Activated T-cell treated with anti-CD3 and anti-CD28 coated beads, Interleukin-2, amount 50 U/mL, for 24 hours (primary cell): ENCODE results near the gene KRT13.

Source experiments
- DNase-seq: peaks from one replicate; pipeline ENCODE4 v3.0.0-alpha.2; 2020
- H3K27ac Mint-ChIP-seq: 2 replicates; pipeline ENCODE4 v1.8.0; 2020; ENCODE audit warnings: mild to moderate bottlenecking, mixed read lengths
- H3K27me3 Mint-ChIP-seq: 2 replicates; pipeline ENCODE4 v1.8.0; 2020; ENCODE audit warnings: mixed read lengths
- H3K36me3 Mint-ChIP-seq: 2 replicates; pipeline ENCODE4 v1.8.0; 2020; ENCODE audit warnings: low read depth, mixed read lengths
- H3K4me1 Mint-ChIP-seq: 2 replicates; pipeline ENCODE4 v1.8.0; 2020; ENCODE audit warnings: low read depth, mixed read lengths
- H3K4me3 Mint-ChIP-seq: 2 replicates; pipeline ENCODE4 v1.8.0; 2020; ENCODE audit warnings: mild to moderate bottlenecking, moderate library complexity, mixed read lengths
- H3K9me3 Mint-ChIP-seq: 2 replicates; pipeline ENCODE4 v1.8.0; 2020; ENCODE audit warnings: mixed read lengths

KRT13 gene

DNA sequence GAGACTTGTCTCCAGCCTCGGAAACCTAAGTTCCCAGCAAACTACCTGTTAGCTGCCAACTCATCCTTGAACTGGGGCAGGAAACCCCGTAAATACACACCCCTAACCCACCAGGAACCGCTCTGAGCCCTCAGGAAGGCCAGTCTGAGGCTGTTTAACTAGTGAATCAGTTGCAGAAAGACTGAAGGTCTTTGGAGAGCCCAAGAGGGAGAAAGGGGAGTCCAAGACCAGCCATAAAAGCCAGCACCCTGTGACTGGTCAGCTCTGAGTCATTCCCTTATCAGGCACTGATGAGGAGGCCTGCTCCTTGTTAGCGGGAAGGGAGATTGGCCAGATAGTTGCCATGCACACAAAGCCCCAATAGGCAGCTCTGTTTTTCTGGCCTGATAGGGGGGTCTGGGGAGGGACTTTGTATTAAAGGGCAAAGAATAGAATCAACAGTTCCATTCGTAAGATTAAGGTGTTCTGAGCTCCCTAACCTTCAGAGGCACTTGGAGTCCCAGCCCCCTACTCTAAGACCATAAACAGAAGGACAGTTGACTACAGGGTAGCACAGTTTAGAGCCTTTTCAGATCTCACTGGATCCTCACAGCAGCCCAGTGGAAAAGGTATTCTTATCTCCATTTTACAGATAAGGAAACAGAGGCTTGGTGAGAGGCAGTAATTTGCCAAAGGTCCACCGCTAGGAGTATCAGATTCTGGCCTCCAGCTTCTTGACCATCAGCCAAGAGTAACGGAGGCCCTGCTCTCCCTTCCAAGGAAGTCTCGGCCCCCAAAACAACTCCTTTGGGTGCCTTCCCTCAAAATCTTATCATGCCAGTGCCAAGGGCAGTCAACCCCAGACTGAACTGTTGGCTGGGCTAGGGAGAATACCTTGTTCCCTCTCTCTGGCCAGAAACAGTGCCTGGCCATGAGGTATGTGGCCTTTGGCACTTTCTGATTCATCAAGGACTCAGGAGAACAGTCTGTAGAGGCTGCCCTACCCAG lies 24.9 kb upstream of the KRT13 start:
- H3K36me3 Mint-ChIP-seq = no peaks in the 10 kb centered on the region
- no peak overlapping the region for H3K27ac Mint-ChIP-seq
- peaks cover 81% of the 10 kb centered on the region for H3K27me3 Mint-ChIP-seq

DNA sequence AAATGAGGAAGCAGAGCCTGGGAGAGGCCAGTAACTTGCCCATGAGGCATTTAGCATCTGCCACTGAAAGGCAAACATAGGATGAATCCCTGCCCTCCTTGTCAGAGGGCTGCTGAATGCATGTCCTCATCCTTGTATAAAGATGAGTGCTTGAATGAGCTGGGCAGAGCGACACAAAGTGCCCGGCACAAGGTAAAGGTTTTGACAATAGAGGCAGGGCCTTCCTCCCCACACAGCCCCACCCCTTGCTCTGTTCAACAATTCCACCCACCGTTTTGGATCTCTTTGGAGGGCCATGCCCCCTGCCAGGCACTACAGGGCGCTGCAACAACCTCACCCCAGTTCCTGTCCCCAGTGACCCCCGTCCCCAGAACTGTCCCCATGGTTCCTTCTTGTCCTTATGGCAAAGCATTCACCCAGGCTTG lies 24.1 kb upstream of the KRT13 start:
- H3K36me3 Mint-ChIP-seq = no peaks in the 10 kb centered on the region
- H3K9me3 Mint-ChIP-seq = no peaks in the 10 kb centered on the region
- no peak for DNase-seq
- peaks cover 11% of the 10 kb centered on the region for H3K4me1 Mint-ChIP-seq
- no peak overlapping the region for H3K4me3 Mint-ChIP-seq
- peaks cover 75% of the 10 kb centered on the region for H3K27me3 Mint-ChIP-seq
- no peak overlapping the region for H3K27ac Mint-ChIP-seq

More for the DNA sequence above, 24.9 kb upstream of the KRT13 start:
- no peaks in the 10 kb centered on the region for H3K9me3 Mint-ChIP-seq
- H3K4me3 Mint-ChIP-seq = no peak overlapping the region
- peaks cover 11% of the 10 kb centered on the region for H3K4me1 Mint-ChIP-seq
- DNase-seq = no peak

DNA sequence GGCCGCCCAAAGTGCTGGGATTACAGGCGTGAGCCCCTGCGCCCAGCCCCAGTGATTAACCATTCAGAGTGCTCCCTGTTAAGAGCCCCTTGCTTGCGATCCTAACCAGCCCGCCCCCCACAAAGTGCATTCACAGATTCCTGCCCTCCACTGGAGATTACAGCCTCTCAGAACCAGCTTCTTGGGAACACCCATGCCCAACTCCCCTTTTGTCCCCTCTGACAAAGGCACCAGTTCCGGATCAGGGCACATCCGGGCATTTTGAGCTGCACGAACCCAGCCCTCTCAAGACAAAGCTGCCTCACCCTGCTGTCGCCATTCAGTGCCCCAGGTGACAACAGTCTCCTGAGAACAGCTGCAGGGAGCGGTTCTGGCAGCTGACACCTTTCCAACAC lies 23.5 kb upstream of the KRT13 start:
- DNase-seq = no peak
- Mint-ChIP-seq H3K9me3 (no peaks in the 10 kb centered on the region), H3K4me1 (peaks cover 11% of the 10 kb centered on the region), H3K27me3 (peaks cover 77% of the 10 kb centered on the region), H3K27ac (no peak overlapping the region), H3K4me3 (no peak overlapping the region), H3K36me3 (no peaks in the 10 kb centered on the region)

DNA sequence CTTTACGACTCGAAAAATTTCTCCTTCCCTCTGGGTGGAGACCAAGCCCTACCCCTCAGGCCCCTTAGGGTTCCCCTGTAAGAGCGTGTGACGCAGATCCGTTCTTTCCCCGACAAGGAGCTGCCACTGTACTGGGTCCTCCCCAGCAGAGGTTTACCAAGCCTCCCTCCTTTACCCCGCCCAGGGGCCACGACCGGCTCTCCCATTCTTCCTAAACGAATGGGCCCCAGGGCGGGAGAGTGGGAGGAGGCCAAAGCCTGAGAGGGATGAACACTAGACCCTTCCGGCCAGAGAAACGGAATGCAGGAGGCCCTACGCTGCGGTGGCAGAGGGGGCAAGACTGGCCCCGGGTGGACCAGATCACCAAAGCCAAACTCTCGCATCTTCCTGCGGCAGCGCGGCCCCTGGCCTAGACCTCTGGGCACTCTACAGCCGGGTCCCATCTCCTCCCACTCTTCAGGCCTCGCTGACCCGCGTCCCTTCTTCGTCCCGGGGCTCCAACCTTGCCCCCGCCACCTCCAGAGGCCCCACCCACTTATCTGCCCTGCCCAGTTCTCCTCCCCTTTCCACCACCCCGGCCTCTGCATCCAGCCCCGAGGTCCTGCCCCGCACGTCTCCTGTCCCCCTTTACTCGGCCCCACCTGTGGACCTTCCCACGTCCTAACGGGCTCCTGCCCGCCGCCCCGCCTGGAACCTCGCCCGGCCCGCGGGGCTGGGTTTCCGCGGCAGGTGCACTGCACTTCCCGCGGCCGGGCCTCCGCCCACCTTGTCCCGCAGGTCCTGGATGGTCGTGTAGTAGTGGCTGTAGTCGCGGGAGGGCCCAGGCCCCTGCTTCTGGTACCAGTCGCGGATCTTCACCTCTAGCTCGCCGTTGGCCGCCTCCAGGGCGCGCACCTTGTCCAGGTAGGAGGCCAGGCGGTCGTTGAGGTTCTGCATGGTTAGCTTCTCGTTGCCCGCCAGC lies 21.9 kb upstream of the KRT13 start:
- no peak for DNase-seq
- Mint-ChIP-seq H3K9me3 (no peaks in the 10 kb centered on the region), H3K27ac (no peak overlapping the region), H3K4me1 (peaks cover 11% of the 10 kb centered on the region), H3K4me3 (peak overlapping the region; percentile 23), H3K27me3 (peaks cover 66% of the 10 kb centered on the region), H3K36me3 (no peaks in the 10 kb centered on the region)

DNA sequence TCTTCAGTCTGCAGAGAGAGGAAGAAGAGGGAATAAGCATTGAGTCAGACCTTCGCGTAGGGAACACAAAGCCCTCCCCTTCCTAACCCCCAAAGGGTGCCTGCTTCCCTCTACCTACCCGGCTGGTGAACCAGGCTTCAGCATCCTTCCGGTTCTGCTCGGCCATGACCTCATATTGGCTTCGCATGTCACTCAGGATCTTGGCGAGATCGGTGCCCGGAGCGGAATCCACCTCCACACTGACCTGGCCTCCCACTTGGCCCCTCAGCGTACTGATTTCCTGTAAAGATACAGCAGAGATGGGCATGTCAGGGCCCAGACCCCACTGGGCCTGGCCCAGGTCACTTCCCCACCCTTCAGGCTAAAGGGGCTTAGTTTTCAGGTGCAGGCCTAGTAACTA lies 18.8 kb upstream of the KRT13 start:
- peaks cover 11% of the 10 kb centered on the region for H3K4me1 Mint-ChIP-seq
- H3K27me3 Mint-ChIP-seq = peaks cover 38% of the 10 kb centered on the region
- no peak overlapping the region for H3K27ac Mint-ChIP-seq
- no peaks in the 10 kb centered on the region for H3K36me3 Mint-ChIP-seq
- no peaks in the 10 kb centered on the region for H3K9me3 Mint-ChIP-seq
- no peak overlapping the region for H3K4me3 Mint-ChIP-seq
- DNase-seq = no peak

DNA sequence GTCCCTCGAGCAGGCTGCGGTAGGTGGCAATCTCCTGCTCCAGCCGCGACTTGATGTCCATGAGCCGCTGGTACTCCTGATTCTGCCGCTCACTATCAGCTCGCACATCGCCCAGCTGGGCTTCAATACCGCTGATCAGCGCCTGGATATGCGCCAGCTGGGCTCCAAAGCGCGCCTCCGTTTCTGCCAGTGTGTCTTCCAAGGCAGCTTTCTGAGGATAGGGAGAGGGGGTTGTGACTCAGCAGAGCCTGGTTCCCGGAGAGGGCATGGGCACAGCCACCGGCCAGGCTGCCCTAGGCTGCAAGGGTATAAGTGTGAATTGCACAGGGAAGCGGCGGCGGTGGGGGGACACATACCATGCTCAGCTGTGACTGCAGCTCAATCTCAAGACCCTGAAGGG lies 18.4 kb upstream of the KRT13 start:
- H3K4me3 Mint-ChIP-seq = no peak overlapping the region
- no peak overlapping the region for H3K27ac Mint-ChIP-seq
- no peaks in the 10 kb centered on the region for H3K9me3 Mint-ChIP-seq
- peaks cover 8% of the 10 kb centered on the region for H3K4me1 Mint-ChIP-seq
- peaks cover 33% of the 10 kb centered on the region for H3K27me3 Mint-ChIP-seq
- DNase-seq = no peak
- no peaks in the 10 kb centered on the region for H3K36me3 Mint-ChIP-seq

DNA sequence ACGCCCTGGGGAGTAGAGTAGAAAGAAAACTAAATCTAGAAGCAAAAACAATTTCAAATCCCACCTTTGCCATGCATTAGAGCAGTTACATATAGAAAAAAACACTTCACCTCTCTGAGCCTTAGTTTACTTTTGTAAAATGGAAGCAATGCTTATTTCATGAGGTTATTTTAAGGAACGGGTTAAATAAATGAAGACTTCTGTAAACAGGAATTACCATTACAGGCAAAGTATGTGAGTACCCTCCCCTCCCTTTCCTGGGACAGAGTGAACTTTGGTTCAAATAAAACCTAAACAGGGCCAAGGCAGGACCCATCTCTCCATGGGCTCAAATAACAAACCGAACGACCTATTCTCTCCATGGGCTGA lies 17.8 kb upstream of the KRT13 start:
- no peak overlapping the region for H3K4me3 Mint-ChIP-seq

DNA sequence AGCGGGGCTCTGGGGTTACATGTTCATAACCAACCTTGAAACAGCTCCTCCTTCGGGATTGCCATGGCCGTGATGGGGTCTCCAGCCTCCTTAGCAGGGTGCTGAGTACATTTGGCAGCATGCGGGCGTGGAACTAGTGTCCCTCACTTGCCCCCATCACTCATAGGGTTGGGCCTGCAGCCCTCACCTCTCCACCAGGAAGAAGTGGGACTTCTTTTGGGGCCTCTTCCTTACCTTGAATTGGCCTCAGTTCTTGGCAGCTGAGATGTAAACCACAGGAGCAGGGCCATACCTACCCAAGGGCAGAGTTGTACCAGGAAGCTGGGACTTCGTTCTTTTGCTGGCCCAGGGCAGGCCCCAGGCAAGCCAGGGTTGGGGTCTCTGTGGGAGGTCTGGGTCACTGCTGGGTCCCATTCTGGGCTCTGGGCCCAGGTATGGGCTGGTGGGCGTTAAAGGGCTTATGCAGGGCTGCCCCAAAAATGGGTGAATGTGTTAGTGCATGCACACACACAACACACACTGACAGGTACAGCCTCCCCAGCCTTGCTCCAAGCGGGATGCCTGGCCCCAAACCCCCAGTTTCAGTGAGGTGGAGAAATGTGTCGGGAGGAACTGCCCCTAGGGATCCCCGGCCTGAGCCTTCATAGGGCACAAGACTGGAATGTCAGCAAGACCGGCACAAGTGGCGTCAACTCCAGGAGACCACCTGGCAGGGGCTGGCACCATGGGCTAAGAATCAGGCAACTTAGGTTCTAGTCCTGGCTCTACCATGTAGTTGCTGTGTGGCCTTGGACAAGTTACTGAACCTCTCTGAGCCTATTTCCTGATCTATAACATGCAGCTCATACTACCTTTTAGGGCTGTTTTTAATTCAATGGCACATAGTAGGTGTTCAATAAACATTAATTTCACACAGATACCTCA lies 17.2 kb upstream of the KRT13 start:
- Mint-ChIP-seq H3K27me3 (peaks cover 21% of the 10 kb centered on the region), H3K4me1 (peaks cover 4% of the 10 kb centered on the region), H3K9me3 (no peaks in the 10 kb centered on the region), H3K4me3 (no peak overlapping the region), H3K36me3 (no peaks in the 10 kb centered on the region), H3K27ac (no peak overlapping the region)
- no peak for DNase-seq

More for the DNA sequence above, 17.8 kb upstream of the KRT13 start:
- peaks cover 27% of the 10 kb centered on the region for H3K27me3 Mint-ChIP-seq
- no peak for DNase-seq
- H3K9me3 Mint-ChIP-seq = no peaks in the 10 kb centered on the region
- peaks cover 6% of the 10 kb centered on the region for H3K4me1 Mint-ChIP-seq
- H3K36me3 Mint-ChIP-seq = no peaks in the 10 kb centered on the region
- no peak overlapping the region for H3K27ac Mint-ChIP-seq

DNA sequence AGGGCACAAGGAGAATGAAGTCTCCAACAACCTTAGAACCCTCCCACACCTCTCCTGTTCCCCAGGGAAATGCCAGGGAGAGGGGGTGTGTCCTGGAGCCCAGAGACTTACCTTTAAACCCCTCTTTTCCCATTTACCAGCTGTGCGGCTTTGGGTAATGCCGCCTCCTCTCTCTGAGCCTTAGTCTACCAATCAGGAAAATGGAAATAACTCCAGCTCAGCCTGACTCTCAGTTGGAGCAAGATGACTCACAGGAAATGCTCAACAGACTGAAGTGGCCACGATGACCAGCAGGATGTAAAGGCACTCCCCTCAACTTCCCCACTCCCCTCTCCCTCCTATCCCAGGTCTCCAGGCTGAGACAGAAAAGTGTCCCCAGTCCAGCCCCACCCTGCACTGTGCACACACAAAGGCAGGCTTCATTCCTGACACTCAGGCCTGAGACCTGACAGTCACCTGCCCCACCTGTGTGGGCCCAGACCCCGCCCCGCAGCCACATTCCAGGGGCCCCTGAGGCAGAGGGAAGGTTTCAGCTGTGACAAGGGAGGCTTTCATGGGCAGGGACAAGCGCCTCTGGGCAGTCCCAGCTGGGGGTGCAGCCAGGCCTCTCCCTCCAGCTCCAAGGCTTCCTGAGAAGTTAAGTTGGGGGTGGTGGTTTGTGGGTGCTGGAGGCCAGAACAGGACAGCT lies 16.3 kb upstream of the KRT13 start:
- H3K4me1 Mint-ChIP-seq = no peaks in the 10 kb centered on the region
- no peaks in the 10 kb centered on the region for H3K36me3 Mint-ChIP-seq
- DNase-seq = no peak
- H3K27me3 Mint-ChIP-seq = peaks cover 12% of the 10 kb centered on the region
- no peaks in the 10 kb centered on the region for H3K9me3 Mint-ChIP-seq
- H3K4me3 Mint-ChIP-seq = no peak overlapping the region
- no peak overlapping the region for H3K27ac Mint-ChIP-seq

DNA sequence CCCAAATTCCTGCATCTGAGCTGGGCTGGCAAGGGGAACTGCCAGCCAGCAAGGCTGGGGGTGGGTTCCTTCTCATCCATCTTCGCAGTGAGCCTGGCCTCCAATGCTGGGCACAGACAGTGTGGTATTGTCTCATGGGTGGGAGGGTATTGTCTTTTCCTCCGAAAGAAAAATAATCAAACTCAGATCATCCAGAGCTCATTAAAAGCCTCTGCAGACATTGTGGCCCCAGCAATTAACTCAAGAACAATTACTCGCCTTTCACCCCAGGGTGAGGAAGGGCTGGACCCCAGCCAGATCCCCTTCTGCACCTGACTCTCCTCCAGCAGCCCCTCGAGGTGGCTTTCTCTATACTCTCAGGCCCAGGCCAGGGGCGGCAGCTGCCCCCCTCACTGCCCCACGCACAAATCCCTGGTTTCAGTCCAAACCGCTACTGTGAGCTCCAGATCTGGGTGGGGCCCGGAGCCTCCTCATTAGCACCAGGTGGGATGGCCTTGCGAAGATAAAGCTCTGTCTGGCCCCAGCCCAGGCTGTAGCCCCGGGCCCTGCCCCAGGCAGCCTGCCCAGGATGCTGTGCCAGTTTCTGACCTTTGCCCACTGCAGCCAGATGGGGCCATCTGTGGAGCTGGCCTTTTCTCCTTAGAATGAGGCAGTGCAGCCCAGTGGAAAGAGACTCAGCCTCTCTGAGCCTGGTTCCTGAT lies 15.6 kb upstream of the KRT13 start:
- Mint-ChIP-seq H3K27ac (no peak overlapping the region), H3K4me1 (no peaks in the 10 kb centered on the region), H3K36me3 (no peaks in the 10 kb centered on the region), H3K9me3 (no peaks in the 10 kb centered on the region), H3K27me3 (peaks cover 6% of the 10 kb centered on the region), H3K4me3 (no peak overlapping the region)
- DNase-seq = no peak

DNA sequence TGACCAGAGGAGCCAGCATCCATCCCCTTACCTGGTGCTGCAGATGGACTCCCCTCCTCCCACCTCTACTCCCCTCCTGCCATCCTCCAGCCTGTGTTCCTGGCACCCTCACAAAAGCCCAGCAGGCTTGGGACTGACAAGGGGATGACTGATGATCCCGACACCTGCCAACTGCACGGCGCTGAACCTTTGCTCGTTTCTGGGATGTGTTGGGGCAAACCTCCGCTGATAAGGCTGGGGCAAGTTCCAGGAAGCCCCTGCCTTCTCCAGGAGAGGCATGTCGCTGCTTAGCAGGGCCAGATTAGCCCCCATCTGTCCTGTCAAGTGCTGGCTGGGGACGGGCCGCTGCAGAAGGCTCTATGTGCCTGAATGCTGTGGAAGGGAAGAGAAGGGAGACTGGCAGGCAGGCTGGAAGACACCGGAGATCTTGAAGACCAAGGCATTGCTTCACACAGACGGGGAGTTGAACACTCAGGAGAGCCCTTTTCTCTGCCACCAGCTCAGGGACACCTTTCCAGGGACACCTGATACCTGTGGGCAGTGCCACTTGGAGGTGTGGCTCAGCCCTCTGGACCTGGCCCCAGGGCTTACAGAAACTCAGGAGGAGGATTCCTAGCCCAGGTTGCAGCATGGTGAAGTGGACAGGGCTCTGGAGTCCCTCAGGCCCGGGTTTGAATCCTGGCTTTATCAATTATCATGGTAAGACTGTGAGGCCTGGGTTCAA lies 14.3 kb upstream of the KRT13 start:
- Mint-ChIP-seq H3K4me1 (no peaks in the 10 kb centered on the region), H3K36me3 (no peaks in the 10 kb centered on the region), H3K27me3 (peaks cover 2% of the 10 kb centered on the region), H3K9me3 (no peaks in the 10 kb centered on the region), H3K27ac (no peak overlapping the region), H3K4me3 (no peak overlapping the region)
- DNase-seq = no peak

DNA sequence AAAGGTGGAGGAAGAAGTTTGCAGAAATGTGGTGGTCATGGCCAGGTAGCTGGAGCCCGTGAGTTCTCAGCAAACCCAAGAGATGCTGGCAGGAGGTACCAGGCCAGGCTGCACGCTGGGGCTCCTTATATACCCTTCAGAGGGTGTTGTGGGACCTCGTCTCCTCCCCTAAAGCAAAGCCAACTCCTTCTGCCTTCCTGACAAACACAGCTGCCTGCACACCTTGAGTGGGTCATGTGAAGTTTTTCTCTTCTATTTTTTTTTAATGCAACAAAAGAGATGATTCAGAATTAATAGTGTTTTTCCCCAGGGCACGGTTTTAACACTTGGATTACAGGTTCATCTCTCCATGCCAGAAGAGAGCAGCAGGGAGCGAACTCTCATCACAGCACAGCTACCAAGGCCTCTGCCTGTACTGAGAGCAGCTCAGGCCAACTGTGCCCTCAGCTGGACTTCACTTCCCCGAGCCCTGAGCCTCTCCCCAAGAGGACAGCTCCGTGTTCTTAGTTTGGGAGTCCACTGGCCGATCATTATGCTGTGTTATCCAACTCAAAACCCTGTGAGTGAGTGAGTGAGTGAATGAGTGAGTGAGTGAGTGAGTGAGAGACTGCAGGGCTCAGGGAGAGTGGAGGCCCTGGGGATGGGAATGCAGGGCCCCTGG lies 13.5 kb upstream of the KRT13 start, which contains the start of gene KRT15:
Gene KRT15 (minus strand): TSS at position 102 of the 661 bp plus-strand sequence. CDS start 63 bp downstream, at position 39.
- H3K4me1 Mint-ChIP-seq = no peaks in the 10 kb centered on the region
- no peak within 1 kb of the TSS for H3K27ac Mint-ChIP-seq
- H3K36me3 Mint-ChIP-seq = no peaks in the 10 kb centered on the region
- no peak for DNase-seq
- no peaks in the 10 kb centered on the region for H3K9me3 Mint-ChIP-seq
- no peaks in the 10 kb centered on the region for H3K27me3 Mint-ChIP-seq
- H3K4me3 Mint-ChIP-seq = no peak within 1 kb of the TSS
